CD4-positive, alpha-beta T cell treated with Interleukin-6 at 100 ng/mL for 8 hours (primary cell): ENCODE measurements around the gene UNC5C.

Source experiments
- DNase-seq: peaks from one replicate; pipeline ENCODE4 v3.0.0-alpha.2; 2020; ENCODE audit warnings: mixed read lengths, low spot score

Gene UNC5C

GRCh38 chr4:95466791-95467190, 82.0 kb downstream of the UNC5C start:
- no peak for DNase-seq

GRCh38 chr4:95465010-95465409, 83.8 kb downstream of the UNC5C start:
- no peak for DNase-seq

DNA sequence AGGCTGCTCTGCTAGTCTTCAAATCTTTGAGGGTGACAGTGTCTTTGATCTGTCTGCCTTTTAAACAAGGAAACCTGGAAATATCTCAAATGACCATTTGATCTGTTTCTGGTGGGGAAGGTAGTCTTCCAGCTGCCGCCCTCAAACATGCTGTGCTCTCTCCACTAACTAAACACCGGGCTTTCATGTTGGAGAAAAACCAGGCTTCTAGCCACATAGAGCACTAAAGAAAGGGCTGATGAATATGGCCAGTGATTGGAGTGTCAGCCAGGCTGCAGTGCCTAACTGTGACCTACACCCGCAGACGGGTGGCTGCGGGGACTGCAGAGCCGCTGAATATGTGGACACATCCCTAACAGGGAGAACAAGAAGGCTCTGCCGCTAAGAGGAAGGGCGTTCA, 85.9 kb downstream of the UNC5C start:
- no peak for DNase-seq

- no peak for DNase-seq
Observed at GRCh38 chr4:95457353-95457752, 91.4 kb downstream of the UNC5C start.

DNA sequence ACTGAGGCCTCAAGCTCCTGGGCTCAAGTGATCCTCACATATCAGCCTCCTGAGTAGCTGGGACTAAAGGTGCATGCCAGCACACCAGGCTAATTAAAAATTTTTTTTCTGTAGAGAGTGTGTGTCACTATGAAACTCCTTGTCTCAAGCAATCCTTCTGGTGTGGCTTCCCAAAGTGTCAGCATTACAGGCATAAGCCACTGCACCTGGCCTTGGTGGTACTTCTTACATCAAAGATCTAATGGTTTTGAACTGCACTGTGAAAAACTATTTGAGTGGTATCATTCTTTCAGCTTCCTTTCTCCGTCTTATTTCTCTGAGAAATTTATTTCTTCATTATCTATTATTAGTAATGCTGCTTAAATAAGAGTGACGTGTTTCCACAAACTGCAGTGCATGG, 98.5 kb downstream of the UNC5C start:
- DNase-seq = no peak

- no peak for DNase-seq
Observed at GRCh38 chr4:95446173-95446572, 102.6 kb downstream of the UNC5C start.

- DNase-seq = no peak
Observed at GRCh38 chr4:95445251-95445650, 103.5 kb downstream of the UNC5C start.

DNA sequence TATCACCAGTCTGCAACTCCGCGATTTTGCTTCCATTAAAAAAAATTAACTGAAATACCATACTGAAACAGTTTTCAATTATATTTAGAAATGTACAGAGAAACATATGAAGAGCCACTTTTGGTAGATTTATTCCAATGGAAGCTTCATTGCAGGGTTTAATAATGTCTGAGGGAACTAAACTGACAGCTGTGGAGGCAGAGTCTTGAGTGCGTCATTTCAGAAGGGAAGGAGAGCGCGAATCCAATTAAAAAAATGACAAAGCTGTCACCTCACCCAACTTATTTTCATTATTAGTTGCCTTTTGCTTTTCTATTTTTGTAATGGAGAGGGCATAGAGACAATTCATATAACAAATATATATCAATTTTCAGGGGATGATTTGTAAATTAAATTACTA, 104.0 kb downstream of the UNC5C start:
- no peak for DNase-seq

DNA sequence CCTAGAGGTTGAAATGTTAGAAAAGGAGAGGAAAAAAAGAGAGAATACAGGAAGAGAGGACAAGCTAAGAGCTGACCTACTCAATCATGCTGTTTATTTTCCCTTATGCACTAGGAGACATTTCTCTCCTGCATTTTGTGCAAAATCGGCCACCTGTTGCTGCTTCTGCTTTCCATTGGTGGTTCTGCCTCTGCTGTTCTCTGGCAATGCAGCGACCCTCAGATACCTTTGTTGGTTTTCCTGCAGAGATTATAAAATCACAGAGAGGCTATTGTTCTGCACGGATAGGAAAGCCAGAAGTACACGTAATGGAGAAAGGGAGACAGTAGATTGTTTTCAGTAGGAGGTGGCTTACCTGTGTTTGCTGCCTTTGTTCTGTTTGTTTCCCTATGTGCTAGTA, 108.9 kb downstream of the UNC5C start:
- DNase-seq = no peak

DNA sequence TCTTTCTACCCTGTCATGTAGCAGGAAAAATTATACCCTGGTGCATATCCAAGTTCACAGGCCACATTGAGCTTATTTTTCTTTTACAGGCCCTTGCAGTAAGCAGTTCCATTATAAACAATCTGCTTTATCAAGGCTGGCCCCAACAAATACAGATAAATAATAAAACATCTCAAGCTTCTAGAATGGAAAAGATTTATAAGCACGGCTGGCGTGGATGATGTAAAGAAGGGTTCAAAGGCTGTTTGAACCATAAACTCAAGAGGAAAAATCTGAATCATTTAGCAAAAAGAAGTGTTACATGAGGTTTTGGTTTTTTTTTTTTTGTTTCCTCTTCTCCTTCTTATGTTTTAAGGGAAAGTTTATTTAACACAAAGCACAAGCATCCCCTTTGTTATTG, 109.7 kb downstream of the UNC5C start:
- DNase-seq = no peak

GRCh38 chr4:95432466-95432865, 116.3 kb downstream of the UNC5C start:
- no peak for DNase-seq

DNA sequence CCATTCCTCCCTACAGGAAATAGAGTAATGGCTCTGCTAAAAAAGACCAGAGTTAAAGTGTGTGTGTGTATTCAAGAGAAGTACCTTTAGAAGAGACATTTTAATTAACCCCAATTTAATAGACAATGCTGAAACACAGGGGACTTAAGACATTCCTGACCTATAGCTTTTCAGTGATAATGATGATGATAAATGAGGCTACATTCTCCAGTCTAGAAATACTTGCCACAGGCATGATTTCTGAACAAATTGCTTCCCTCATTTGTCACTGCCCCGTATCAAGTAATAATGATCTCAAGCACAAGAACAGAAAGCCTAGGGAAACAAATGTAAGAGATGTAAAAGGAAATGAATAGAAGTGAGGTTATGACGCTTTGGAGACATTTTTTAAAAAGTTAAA, 117.1 kb downstream of the UNC5C start:
- no peak for DNase-seq

DNA sequence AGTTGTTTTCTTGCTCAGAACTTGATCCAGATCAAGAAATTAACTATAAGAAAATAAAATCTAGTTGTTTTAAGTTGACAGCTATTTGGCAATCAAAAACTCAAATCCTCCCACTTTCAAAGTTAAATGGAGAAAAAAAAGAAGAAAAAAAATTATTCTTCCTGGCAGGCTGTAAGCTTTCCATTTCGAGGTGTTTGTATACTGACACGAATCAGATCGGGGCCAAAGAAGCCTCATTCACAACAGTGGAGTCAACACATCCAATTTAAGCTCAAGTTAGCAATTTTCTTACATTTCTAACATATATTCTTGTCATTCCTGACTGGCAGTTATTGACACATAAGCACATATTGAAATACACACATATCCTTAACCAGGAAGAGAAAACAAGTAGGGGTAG, 119.4 kb downstream of the UNC5C start:
- no peak for DNase-seq

DNA sequence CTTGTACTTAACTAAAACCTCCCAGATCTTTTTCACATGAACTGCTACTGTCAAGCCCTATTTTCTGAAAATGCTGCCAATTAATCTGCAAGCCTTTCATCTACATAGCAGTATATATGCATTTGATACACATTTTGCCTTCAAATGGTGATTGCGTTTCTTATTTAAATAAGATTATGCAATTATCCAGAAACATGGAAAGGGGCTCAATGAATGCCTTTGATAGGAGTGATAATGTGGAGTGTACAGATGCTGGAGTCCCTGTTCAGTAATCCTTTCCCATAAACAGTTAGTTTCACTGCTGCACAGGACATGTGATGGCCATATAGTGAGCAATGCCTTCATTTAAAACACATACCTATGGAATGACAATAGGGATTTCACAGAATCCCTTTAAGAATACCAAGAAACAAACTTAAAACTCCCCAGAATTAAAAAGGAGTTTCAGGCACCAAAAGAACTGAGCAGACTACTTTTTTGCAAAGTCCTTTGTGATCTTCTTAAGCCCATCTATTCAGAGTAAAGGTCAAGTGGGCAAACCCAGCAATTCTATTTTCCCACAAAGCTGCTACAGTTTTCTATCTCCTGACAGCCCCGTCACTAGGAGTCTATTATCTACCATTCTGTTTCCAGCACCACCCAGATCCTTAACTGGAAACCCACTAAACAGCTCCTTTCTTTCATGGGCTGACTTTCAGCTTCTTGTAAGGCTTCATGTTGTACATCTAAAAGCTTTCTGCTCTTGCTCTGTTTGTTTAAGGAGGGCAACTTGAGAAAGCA, 120.3 kb downstream of the UNC5C start:
- DNase-seq = no peak

DNA sequence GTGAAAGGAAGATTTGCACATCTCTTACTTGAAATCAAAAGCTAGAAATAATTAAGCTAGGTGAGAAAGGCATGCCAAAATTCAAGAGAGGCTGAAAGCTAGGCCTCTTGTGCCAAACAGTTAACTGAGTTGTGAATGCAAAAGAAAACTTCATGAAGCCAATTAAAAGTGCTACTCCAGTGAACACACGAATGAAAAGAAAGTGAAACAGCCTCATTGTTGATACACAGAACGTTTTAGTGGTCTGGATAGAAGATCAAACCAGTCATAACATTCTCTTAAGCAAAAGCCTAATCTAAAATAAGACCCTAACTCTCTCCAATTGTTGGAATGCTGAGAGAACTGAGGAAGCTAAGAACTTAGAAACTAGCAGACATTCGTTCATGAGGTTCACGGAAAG, 122.3 kb downstream of the UNC5C start:
- no peak for DNase-seq

DNA sequence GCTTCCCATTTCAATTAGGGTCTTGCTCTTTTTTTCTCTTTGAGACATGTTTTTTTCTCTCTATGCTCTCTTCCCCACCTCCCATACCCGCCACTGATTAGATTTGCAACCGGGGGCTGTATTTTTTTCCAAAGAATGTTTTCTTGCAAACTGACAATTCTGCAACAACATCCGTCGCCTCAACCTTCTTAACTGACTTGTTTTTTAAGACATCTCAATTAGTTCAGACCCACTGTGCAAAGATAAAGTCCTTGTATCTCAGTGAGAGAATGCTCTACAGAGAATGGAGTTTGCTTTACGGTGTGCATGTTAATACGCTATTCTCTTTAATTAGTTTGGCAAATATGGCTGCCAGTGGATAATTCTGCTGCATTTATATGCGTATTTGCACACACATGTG, 126.3 kb downstream of the UNC5C start:
- no peak for DNase-seq

- DNase-seq = no peak
Observed at GRCh38 chr4:95421869-95422268, 126.9 kb downstream of the UNC5C start.

GRCh38 chr4:95417531-95417930, 131.2 kb downstream of the UNC5C start:
- DNase-seq = no peak

DNA sequence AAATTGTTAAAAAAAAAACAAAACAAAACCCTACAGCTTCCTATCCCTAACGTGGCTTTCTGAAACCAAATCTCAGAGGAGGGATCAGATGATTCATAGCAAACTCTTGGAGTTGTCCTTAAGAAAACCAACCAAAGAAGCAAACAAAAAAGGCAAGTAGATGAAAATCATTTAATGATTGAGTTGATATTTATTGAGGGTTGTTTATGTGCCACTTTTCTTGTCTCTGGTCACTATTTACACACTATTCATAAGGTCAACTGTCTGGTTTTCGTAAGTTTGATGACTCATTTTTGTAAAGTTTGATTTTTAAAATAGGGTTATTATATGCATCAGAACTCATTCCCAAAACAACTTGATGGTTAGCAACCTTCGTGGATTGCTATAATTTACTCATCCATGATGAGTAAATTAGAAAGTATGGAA, 133.4 kb downstream of the UNC5C start:
- DNase-seq = no peak

- DNase-seq = no peak
Observed at GRCh38 chr4:95411371-95412088, 137.2 kb downstream of the UNC5C start.

- no peak for DNase-seq
Observed at GRCh38 chr4:95410387-95410977, 138.3 kb downstream of the UNC5C start.

- no peak for DNase-seq
Observed at GRCh38 chr4:95409750-95410149, 139.0 kb downstream of the UNC5C start.

- no peak for DNase-seq
Observed at GRCh38 chr4:95409127-95409526, 139.6 kb downstream of the UNC5C start.
